Astrocyte (in vitro differentiated cells and primary cell): ENCODE measurements around the gene CTRB1.
"Not testable (repeated sequence)": the region's sequence is repeated elsewhere in the genome, so short reads cannot be mapped to it uniquely, and the experiment has no call there.

ENCODE experiments used
- EZH2 ChIP-seq: IDR thresholded peaks from 2 replicates; pipeline ENCODE4 v1.6.1; 2012; ENCODE audit warnings: mild to moderate bottlenecking, low read length, inconsistent platforms; ENCODE audit not compliant: insufficient read depth
- TF ChIP-seq, protein P1 (sequence below): IDR thresholded peaks from 2 replicates; pipeline ENCODE4 v1.5.1; 2011; ENCODE audit warnings: low read depth, mild to moderate bottlenecking, inconsistent platforms, low read length, moderate library complexity; ENCODE audit not compliant: insufficient read depth

DNA sequence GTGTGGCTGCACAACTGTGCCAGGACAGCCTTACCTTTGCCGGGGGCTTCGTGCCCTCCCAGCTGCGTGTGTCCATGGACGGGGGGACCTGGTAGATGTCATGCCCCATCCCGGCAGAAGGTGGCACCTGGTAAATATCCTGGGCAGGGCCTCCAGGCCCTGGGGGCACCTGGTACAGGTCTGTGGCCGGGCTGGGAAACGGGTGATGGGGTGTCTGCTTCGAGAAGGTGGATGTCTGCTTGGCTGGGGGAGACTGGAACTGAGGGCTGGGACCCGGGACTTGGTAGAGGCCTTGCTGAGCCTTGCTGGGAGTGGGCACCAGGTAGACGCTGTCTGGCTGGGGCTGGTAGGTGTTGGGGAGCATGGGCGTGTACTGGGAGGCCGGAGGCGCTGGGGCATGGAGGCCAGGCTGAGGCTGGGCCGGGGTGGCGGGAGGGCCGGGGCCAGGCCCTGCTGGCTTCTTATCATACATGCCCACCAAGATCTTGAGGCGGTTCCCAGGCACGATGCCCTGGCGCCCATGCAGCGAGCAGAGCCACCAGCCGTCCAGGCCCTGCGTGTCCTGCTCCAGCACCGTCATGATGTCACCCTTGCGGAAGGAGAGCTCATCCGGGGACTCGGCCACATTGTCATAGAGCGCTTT lies 23.8 kb downstream of the CTRB1 start:
- TF ChIP-seq EZH2, result not testable (repeated sequence)
- TF ChIP-seq, protein P1, sequence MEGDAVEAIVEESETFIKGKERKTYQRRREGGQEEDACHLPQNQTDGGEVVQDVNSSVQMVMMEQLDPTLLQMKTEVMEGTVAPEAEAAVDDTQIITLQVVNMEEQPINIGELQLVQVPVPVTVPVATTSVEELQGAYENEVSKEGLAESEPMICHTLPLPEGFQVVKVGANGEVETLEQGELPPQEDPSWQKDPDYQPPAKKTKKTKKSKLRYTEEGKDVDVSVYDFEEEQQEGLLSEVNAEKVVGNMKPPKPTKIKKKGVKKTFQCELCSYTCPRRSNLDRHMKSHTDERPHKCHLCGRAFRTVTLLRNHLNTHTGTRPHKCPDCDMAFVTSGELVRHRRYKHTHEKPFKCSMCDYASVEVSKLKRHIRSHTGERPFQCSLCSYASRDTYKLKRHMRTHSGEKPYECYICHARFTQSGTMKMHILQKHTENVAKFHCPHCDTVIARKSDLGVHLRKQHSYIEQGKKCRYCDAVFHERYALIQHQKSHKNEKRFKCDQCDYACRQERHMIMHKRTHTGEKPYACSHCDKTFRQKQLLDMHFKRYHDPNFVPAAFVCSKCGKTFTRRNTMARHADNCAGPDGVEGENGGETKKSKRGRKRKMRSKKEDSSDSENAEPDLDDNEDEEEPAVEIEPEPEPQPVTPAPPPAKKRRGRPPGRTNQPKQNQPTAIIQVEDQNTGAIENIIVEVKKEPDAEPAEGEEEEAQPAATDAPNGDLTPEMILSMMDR, result not testable (repeated sequence)
